Stimulated activated CD8-positive, alpha-beta memory T cell treated with anti-CD3 and anti-CD28 coated beads, Interleukin-12 subunit alpha, Interleukin-12 subunit beta, amount 100 ng/mL, for 24 hours (primary cell): ENCODE measurements around the gene POLR2H.
"Not testable (repeated sequence)": the region's sequence is repeated elsewhere in the genome, so short reads cannot be mapped to it uniquely, and the experiment has no call there.

Source experiments
- DNase-seq: peaks from one replicate; pipeline ENCODE4 v3.0.0-alpha.2; 2020; ENCODE audit errors: extremely low read depth

POLR2H gene

GRCh38 chr3:184335661-184336546 is 25.6 kb upstream of the POLR2H start:
- DNase-seq: peak; percentile 51

DNA sequence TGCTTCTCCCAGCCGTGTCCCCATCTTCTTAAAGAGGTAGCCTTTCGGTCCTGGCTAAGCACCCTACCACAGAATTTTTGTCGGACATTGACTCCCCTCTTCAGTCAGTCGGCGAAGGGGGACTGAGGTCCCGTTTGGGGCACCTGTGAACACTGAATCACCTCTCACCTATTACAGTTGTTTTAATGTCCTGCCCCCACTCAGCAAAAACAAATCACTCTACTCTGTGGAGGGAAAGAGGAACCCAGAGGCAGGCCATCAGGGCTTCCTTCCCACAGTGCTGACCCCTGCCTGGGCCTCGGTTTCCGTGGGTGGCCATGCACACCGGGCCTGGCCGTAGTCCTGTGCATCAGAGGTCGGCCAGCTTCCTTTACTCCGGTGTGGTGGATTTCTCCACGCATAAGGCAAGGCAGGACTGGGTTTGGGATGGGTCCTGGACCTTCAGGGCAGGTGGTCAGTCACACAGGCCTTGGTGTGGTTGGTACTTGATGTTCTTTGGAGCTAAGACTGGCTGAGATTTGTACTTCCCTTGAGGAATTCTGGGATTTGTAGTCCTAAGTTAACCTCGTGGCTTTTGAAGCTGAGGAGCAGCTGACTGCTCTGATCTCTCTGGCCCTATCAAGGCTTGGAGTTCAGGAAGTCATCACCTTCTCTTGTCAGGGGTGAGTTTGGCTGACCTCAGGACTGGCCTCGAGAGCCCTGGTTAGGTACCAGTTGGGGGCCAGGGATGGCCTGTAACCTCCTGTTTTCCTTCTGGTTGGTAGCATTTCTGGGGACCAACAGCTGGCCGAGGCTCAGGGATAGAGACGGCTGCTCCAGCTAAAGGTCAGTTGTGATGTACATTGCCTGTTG is 24.7 kb upstream of the POLR2H start:
- no peak for DNase-seq

GRCh38 chr3:184337399-184337714 is 24.2 kb upstream of the POLR2H start, which contains the start of gene FAM131A:
Gene FAM131A, plus strand, starts transcription at chr3:184337600. Its CDS starts 31 bp downstream, at chr3:184337631.
- DNase-seq: no peak

GRCh38 chr3:184337981-184338380 is 23.5 kb upstream of the POLR2H start:
- no peak for DNase-seq

DNA sequence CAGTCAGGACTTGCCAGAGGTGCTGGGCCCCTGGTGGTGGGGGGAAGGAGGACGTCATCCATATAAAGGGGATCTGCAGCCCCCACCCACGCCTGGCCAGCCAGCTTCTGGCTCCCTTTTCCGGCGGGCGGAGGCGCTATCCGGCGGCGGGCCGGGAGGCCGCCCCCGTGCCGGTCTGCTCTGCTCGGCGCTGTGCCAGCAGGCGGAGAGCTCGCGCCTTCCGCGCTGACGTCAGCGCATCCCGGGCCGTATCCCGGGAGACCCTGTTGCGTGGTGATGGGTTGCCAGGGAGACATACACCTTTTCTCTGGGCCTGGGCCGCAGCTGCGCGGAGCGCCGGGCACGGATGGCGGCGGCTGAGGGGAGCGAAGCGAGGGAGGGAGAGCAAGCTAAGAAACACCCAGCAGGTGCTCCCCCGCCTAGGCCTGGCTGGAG is 23.0 kb upstream of the POLR2H start:
- DNase-seq: no peak

GRCh38 chr3:184339001-184339400 is 22.5 kb upstream of the POLR2H start:
- no peak for DNase-seq

DNA sequence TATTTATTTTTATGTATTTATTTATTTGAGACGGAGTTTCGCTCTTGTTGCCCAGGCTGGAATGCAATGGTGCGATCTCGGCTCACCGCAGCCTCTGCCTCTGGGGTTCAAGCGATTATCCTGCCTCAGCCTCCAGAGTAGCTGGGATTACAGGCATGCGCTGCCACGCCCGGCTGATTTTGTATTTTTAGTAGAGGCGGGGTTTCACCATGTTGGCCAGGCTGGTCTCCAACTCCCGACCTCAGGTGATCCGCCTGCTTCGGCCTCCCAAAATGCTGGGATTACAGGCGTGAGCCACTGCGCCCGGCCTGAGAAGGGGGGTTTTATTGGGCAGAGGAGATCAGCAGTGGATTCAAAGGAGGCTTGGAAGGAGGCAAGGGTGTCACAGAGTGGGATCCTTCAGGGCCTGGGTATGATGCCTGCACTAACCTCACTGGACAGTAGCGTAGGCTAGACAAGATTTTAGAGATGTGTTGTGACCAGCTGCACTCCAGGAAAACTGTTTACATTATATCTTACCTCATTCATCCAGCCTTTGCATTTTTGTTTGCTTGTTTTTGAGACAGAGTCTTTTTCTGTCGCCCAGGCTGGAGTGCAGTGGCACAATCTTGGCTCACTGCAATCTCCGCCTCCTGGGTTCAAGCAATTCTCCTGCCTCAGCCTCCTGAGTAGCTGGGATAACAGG is 21.9 kb upstream of the POLR2H start:
- DNase-seq: not testable (repeated sequence)

DNA sequence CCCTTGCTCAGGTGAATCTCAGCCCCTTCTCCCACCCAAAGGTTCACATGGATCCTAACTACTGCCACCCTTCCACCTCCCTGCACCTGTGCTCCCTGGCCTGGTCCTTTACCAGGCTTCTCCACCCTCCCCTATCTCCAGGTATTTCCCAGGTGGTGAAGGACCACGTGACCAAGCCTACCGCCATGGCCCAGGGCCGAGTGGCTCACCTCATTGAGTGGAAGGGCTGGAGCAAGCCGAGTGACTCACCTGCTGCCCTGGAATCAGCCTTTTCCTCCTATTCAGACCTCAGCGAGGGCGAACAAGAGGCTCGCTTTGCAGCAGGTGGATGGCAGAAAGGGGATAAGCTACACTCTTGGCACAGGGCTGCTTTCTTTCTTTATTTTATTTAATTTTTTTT is 19.6 kb upstream of the POLR2H start:
- no peak for DNase-seq

GRCh38 chr3:184343200-184343876 is 18.2 kb upstream of the POLR2H start:
- DNase-seq: no peak

- no peak for DNase-seq
Observed at GRCh38 chr3:184344579-184345316, 16.8 kb upstream of the POLR2H start.

DNA sequence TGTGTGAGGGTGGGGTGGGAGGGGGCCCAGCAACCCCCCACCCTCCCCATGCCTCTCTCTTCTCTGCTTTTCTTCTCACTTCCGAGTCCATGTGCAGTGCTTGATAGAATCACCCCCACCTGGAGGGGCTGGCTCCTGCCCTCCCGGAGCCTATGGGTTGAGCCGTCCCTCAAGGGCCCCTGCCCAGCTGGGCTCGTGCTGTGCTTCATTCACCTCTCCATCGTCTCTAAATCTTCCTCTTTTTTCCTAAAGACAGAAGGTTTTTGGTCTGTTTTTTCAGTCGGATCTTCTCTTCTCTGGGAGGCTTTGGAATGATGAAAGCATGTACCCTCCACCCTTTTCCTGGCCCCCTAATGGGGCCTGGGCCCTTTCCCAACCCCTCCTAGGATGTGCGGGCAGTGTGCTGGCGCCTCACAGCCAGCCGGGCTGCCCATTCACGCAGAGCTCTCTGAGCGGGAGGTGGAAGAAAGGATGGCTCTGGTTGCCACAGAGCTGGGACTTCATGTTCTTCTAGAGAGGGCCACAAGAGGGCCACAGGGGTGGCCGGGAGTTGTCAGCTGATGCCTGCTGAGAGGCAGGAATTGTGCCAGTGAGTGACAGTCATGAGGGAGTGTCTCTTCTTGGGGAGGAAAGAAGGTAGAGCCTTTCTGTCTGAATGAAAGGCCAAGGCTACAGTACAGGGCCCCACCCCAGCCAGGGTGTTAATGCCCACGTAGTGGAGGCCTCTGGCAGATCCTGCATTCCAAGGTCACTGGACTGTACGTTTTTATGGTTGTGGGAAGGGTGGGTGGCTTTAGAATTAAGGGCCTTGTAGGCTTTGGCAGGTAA is 16.0 kb upstream of the POLR2H start:
- no peak for DNase-seq

DNA sequence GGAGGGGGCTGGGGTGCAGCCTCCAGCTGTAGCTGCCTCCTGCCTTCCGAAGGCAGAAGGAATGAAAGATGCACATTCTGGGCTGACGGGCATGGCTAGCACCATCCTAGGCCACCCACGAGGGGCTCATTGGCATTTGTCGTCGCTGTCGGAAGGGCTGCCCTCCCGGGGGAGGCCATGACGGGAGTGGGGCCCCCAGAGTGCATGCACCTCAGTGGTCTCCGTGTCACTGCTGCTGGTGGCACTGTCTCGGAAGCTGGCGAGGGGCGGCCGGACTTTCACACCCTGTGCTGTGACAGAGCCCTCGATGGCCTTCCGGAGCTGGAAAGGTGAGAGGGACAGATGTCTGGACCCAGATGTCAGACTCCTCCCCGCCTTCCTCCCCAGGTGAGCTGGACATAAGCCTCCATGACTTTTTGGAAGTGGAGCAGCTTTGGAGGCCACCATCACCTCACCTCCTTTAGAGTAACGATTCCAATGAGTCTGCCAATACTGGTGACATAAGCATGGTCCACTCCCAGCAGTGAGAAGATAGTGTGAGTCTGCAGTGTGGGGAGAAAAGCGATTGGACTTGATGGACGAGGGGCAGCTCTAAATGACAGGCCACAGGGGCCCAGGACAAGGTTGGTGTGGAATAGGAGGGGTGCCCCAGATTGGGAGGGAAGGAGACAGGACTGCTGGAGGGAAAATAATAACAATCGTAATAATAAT is 14.9 kb upstream of the POLR2H start:
- DNase-seq: no peak

DNA sequence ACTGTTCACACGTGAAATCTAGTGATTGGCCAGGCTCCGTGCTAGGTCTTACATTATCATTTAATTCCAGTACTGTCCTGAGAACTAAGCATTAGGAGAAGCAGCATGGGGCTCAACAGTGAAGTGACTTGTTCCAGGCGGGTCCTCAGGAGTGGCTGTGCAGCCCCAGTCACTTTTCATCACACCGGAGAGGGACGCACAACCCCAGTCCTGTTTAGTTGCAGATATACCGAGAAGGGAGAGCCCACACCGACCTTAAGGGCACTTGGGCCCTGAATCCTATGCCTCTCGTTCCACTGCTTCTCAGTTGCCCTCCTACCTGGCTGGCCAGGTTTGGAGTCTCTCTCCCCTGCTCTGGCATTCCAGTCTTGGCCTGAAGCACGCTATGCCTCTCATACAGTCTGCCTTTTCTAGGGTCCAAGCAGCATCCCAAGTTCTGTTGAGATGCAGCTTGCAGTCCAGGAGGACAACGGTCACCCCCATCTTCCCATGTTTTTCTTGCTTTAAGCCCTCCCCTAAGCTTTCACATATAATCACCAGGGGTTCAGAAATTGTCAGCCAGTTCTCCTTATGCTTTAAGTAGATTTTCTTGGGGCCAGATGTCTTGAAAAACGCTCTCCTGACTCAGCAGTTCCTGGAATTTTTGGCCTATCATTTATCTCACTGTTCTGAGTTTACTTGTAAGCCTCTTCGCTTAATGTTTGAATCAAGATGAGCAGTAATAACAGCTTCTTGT is 14.0 kb upstream of the POLR2H start:
- no peak for DNase-seq

DNA sequence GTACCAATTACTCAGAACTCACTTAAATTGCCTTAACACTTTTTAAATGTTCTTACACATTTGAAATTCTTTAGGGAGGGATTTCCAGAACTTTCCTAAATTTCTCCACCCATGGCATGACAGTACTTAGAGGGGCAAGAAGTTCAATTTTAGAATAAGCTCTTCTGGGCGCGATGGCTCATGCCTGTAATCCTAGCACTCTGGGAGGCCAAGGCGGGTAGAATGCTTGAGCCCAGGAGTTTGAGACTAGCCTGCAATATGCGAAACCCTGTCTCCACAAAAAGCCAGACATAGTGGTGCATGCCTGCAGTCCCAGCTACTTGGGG is 13.5 kb upstream of the POLR2H start:
- no peak for DNase-seq

- DNase-seq: no peak
Observed at GRCh38 chr3:184349563-184350470, 11.7 kb upstream of the POLR2H start.

- DNase-seq: no peak
Observed at GRCh38 chr3:184350618-184351017, 10.9 kb upstream of the POLR2H start.

DNA sequence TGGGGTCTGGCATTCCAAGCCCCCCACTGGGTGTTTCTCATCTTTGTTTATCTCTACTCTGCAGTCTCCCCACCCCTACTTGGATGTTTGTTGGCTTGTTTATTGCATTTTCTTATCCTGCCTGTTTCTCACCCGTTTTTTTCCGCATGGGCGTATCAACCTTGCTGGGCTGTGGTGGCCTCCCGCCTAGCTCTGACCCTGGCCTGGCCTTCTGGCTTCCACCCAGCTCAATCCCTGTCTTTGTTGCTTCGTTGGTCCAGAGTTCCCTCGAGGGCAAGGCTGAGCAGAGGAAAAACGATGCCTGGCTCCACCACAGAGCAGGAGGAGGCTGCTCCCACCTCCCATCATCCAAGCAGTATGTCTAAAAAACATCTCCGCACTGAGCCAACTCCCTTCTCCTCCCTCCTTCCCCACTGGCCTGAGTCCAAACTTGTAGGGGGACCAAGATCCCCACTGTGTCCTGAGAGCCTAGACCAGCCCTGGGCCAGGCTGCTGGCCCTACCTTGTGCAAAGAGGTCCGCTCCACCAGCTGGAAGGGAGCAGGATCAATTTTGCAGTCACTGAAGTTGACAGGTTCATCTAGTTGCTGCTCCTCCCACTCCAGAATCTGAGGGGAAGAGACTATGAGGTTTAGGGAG is 9.9 kb upstream of the POLR2H start:
- no peak for DNase-seq
